Measurements from ENCODE around the gene SRSF2. TPM values are rescaled to one million over a fixed set of nuclear protein-coding genes. Genes with fewer than 3 reads are reported as not detected.

The SRSF2 gene
- total and polyA plus RNA-seq, 9 of the 15 experiments (the other 6 are each of a cell fraction or from before 2014, with no cell fraction given), result 161 to 583 (median 393) TPM

GRCh38 chr17:76737082-76737675 is at the start of gene SRSF2 (continued):
- TF ChIP-seq TEAD2 (tag; IDR thresholded peaks at IDR 0.05), result no peak
- TF ChIP-seq ZZZ3 (IDR thresholded peaks at IDR 0.05), result no peak
- no peak for TF ChIP-seq MCM5 (IDR thresholded peaks at IDR 0.05; ENCODE audit: low read depth)
- TF ChIP-seq ZNF778 (CRISPR knock-in tag; IDR thresholded peaks at IDR 0.05), result no peak
- no peak for TF ChIP-seq XRCC4 (IDR thresholded peaks at IDR 0.05; ENCODE audit: extremely low read depth, insufficient read depth, insufficient read length)
- TF ChIP-seq ZNF79 (CRISPR knock-in tag; IDR thresholded peaks at IDR 0.05; ENCODE audit: low read depth), result no peak
- peak; percentile 54 for TF ChIP-seq SIN3B (IDR thresholded peaks at IDR 0.05; ENCODE audit: low read depth)
- TF ChIP-seq RFX5 (IDR thresholded peaks at IDR 0.05; ENCODE audit: low read depth, low read length), result no peak
- TF ChIP-seq MGA (IDR thresholded peaks at IDR 0.05), result no peak
- TF ChIP-seq ZNF232 (CRISPR knock-in tag; IDR thresholded peaks at IDR 0.05), result peak; percentile 82; the same call in 1 of the 2 replicates
- TF ChIP-seq ZNF174 (CRISPR knock-in tag; IDR thresholded peaks at IDR 0.05), result no peak
- TF ChIP-seq NFRKB (IDR thresholded peaks at IDR 0.05; ENCODE audit: low read depth), result peak; percentile 73
- TF ChIP-seq ELF1 (tag; IDR thresholded peaks at IDR 0.05), result peak; percentile 92
- no peak for TF ChIP-seq HDAC8 (tag; IDR thresholded peaks at IDR 0.05)

Data from K562 (cell line).